ENCODE data around the gene SYT1.

DNA sequence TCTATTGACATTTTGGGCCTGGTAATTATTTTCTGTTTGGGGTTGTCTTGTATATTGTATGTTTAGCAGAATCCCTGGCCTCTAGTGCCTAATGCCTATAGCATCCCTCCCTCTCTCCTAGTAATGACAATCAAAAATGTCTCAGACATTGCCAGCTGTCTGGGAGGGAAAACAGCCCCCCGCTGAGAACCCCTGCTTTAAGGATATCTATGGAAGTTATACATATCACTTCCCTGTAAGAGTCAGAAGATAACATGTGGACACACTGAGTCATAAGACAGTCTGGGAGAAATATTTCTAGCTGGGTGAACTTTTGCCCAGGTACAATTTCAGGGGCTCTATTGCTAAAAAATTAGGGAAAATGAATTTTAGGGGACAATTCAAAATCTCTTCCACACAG lies 571.2 kb downstream of the SYT1 start:
- TF ChIP-seq, protein P1, sequence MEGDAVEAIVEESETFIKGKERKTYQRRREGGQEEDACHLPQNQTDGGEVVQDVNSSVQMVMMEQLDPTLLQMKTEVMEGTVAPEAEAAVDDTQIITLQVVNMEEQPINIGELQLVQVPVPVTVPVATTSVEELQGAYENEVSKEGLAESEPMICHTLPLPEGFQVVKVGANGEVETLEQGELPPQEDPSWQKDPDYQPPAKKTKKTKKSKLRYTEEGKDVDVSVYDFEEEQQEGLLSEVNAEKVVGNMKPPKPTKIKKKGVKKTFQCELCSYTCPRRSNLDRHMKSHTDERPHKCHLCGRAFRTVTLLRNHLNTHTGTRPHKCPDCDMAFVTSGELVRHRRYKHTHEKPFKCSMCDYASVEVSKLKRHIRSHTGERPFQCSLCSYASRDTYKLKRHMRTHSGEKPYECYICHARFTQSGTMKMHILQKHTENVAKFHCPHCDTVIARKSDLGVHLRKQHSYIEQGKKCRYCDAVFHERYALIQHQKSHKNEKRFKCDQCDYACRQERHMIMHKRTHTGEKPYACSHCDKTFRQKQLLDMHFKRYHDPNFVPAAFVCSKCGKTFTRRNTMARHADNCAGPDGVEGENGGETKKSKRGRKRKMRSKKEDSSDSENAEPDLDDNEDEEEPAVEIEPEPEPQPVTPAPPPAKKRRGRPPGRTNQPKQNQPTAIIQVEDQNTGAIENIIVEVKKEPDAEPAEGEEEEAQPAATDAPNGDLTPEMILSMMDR (IDR thresholded peaks at IDR 0.05 in 8 of 11, conservative IDR thresholded peaks at IDR 0.05 in 3 of 11): no peak
- TF ChIP-seq POLR2AphosphoS5 (IDR thresholded peaks at IDR 0.05) (no peak), POLR2A (IDR thresholded peaks at IDR 0.05) (no peak)
